ENCODE measurements around the gene ARRDC1. TPM values are rescaled to one million over a fixed set of nuclear protein-coding genes. Genes with fewer than 3 reads are reported as not detected.

ARRDC1 gene
- total and polyA plus RNA-seq, 9 of the 15 experiments (the other 6 are each of a cell fraction or from before 2014, with no cell fraction given): 0.21 to 45.3 (median 18.6) TPM

DNA sequence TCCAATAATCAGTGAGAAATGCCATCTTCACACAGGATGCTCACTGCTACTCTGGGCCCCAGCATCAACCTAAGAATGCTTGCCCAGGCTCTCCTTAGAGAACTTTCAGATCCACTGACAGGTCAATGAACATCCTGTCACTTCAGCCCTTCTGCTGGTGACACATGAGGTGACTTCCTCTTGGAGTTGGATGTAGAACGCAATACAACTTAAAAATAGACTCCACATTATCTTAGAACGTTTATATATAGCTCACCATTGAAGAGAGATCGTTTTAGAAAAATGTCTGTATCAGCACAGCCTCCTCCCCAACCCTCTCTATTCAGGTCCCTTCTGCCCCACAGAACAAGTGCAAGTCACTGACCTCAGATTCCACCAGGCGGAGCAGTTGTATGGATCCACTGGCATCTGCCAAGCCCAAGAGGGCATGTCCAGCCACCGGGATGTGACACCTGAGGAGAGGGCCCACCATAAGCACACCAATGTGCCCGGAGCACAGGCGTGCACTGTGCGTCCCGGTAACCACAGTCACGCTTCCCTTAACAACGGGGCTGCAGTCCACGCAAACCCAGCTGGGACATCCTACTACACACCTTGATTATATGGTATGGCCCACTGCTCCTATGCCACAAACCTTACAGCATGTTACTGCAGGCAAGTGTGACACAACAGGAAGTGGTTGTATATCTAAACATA lies 29.6 kb upstream of the ARRDC1 start (continued):
- TF ChIP-seq ZNF830 (CRISPR knock-in tag; IDR thresholded peaks at IDR 0.05) (no peak), ADNP (tag; IDR thresholded peaks at IDR 0.05) (no peak), SRSF9 (IDR thresholded peaks at IDR 0.05; ENCODE audit: borderline replicate concordance, low read depth, low read length) (no peak), NR4A1 (CRISPR knock-in tag; IDR thresholded peaks at IDR 0.05) (no peak), NR4A1 (tag; IDR thresholded peaks at IDR 0.05) (no peak), HDAC2 (IDR thresholded peaks at IDR 0.05) (no peak), ZNF174 (CRISPR knock-in tag; IDR thresholded peaks at IDR 0.05) (no peak), ILF3 (IDR thresholded peaks at IDR 0.05; ENCODE audit: borderline replicate concordance) (no peak), ZNF24 (IDR thresholded peaks at IDR 0.05) (no peak), MIER1 (IDR thresholded peaks at IDR 0.05; ENCODE audit: low read depth) (no peak), GABPA (tag; conservative IDR thresholded peaks at IDR 0.05; ENCODE audit: low read depth) (0 out of 2 replicates have a peak, but pooled peaks have one; percentile 41), C11orf30 (IDR thresholded peaks at IDR 0.05; ENCODE audit: low read depth) (peak; percentile 14; the same call in 1 of the 2 replicates), KAT2B (IDR thresholded peaks at IDR 0.05; ENCODE audit: low read depth, low read length) (no peak), TAL1 (IDR thresholded peaks at IDR 0.05) (no peak), PURB (CRISPR knock-in tag; IDR thresholded peaks at IDR 0.05; ENCODE audit: low read depth) (no peak)
- TF ChIP-seq, protein P1, sequence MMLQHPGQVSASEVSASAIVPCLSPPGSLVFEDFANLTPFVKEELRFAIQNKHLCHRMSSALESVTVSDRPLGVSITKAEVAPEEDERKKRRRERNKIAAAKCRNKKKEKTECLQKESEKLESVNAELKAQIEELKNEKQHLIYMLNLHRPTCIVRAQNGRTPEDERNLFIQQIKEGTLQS (IDR thresholded peaks at IDR 0.05): 0 out of 2 replicates have a peak, but pooled peaks have one; percentile 7
- TF ChIP-seq, protein P1 (CRISPR knock-in tag; conservative IDR thresholded peaks at IDR 0.05): no peak
- TF ChIP-seq, protein P2, sequence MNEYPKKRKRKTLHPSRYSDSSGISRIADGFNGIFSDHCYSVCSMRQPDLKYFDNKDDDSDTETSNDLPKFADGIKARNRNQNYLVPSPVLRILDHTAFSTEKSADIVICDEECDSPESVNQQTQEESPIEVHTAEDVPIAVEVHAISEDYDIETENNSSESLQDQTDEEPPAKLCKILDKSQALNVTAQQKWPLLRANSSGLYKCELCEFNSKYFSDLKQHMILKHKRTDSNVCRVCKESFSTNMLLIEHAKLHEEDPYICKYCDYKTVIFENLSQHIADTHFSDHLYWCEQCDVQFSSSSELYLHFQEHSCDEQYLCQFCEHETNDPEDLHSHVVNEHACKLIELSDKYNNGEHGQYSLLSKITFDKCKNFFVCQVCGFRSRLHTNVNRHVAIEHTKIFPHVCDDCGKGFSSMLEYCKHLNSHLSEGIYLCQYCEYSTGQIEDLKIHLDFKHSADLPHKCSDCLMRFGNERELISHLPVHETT (CRISPR knock-in tag; conservative IDR thresholded peaks at IDR 0.05 in 1 of 2, IDR thresholded peaks at IDR 0.05 in 1 of 2): no peak
- TF ChIP-seq, protein P3, sequence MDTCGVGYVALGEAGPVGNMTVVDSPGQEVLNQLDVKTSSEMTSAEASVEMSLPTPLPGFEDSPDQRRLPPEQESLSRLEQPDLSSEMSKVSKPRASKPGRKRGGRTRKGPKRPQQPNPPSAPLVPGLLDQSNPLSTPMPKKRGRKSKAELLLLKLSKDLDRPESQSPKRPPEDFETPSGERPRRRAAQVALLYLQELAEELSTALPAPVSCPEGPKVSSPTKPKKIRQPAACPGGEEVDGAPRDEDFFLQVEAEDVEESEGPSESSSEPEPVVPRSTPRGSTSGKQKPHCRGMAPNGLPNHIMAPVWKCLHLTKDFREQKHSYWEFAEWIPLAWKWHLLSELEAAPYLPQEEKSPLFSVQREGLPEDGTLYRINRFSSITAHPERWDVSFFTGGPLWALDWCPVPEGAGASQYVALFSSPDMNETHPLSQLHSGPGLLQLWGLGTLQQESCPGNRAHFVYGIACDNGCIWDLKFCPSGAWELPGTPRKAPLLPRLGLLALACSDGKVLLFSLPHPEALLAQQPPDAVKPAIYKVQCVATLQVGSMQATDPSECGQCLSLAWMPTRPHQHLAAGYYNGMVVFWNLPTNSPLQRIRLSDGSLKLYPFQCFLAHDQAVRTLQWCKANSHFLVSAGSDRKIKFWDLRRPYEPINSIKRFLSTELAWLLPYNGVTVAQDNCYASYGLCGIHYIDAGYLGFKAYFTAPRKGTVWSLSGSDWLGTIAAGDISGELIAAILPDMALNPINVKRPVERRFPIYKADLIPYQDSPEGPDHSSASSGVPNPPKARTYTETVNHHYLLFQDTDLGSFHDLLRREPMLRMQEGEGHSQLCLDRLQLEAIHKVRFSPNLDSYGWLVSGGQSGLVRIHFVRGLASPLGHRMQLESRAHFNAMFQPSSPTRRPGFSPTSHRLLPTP (IDR thresholded peaks at IDR 0.05; ENCODE audit: borderline replicate concordance, extremely low read depth, insufficient read length): no peak
- TF ChIP-seq, protein P4, sequence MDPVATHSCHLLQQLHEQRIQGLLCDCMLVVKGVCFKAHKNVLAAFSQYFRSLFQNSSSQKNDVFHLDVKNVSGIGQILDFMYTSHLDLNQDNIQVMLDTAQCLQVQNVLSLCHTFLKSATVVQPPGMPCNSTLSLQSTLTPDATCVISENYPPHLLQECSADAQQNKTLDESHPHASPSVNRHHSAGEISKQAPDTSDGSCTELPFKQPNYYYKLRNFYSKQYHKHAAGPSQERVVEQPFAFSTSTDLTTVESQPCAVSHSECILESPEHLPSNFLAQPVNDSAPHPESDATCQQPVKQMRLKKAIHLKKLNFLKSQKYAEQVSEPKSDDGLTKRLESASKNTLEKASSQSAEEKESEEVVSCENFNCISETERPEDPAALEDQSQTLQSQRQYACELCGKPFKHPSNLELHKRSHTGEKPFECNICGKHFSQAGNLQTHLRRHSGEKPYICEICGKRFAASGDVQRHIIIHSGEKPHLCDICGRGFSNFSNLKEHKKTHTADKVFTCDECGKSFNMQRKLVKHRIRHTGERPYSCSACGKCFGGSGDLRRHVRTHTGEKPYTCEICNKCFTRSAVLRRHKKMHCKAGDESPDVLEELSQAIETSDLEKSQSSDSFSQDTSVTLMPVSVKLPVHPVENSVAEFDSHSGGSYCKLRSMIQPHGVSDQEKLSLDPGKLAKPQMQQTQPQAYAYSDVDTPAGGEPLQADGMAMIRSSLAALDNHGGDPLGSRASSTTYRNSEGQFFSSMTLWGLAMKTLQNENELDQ (CRISPR knock-in tag; IDR thresholded peaks at IDR 0.05; ENCODE audit: borderline replicate concordance): no peak

Measured in K562 (cell line).